HG02938 (cell line): ENCODE measurements around the gene NUP93.

Experiments used
- ATAC-seq: cut with Tn5 transposase; IDR thresholded peaks from one replicate; pipeline ENCODE4 v1.9.1; 2021; ENCODE audit warnings: mild to moderate bottlenecking, moderate library complexity; ENCODE audit not compliant: unreplicated experiment

The NUP93 gene

DNA sequence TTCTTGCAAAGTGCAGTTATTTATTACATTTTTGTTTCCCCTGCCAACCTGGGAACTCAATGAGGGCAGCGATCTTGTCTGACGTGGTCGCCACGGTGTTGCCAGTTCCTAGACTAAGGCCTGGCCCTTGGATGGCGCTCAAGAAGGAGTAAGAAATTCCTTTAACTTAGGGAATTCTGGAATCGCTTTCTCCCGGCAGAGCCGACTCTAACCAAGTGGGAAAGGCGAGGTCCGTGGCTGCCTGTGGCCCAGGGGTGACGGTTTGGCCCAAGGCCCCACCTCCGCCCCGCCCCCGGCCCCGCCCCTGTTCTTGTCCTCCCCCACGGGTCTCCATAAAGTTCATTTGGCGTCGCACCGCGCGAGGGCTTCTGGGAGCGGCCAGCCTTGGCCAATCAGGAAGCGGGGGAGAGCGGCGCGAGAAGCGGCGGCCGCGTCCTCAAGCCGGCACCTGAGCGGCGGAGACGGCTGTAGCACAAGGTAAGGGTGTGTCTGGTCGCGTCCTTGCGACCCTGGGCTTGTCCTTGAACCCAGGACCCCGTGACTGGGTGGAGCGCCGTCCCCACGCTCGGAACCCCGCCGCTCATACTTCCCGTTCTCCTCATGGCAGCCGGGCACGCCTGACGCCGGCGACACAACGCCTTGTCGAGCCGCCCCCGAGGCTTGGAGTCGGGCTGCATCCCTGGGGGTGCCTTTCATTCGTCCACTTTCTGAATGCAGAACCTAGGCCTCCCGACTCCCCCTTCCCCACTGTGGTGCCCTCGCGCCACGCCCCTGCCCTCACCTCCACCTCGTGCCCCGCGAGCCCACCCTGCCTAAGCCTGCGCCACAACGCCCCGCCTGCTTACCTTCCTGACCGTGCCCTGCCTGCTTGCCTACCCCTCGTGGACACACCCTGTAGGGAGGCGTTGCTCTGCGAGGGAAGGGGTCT, at the start of gene NUP93:
Gene NUP93, plus strand, starts transcription at position 395 of the 928 bp plus-strand sequence. CDS start 18,119 bp downstream, outside the sequence.
- peak; percentile 79 for ATAC-seq

DNA sequence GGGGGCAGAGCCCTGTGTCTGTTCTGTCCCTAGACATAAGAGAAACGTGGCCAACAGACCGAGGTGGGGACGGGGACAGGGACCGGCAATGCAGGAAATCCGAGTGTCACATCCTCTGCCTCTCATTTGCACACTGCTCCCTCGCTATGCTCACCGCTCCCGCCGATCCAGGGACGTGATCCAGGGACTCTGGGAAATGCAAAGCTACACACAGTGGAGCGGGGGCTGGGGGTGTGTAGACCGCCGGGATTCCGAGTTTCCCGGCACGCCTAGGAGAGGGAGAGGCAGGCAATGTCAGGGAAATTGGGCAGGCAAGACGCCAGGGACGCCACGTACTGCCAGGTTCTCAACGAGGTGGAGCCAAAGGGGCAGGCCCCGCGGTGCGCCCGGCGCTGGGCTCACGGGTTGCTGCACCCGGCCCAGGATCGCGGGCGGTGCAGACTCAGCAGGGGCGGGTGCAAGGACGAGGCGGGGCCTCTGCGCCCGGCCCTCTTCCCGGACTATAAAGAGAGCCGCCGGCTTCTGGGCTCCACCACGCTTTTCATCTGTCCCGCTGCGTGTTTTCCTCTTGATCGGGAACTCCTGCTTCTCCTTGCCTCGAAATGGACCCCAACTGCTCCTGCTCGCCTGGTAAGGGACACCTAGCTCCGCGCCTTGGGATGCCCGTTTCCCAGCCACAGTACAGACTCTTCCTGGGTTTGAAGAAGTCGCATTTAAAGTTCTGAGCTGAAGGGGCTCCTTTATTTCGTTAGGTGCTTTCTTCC, 47.8 kb upstream of the NUP93 start, which contains the start of gene MT1X:
Gene MT1X, plus strand, starts transcription at position 532 of the 764 bp plus-strand sequence. Its CDS starts 71 bp downstream, at position 603.
- peak; percentile 93 for ATAC-seq

DNA sequence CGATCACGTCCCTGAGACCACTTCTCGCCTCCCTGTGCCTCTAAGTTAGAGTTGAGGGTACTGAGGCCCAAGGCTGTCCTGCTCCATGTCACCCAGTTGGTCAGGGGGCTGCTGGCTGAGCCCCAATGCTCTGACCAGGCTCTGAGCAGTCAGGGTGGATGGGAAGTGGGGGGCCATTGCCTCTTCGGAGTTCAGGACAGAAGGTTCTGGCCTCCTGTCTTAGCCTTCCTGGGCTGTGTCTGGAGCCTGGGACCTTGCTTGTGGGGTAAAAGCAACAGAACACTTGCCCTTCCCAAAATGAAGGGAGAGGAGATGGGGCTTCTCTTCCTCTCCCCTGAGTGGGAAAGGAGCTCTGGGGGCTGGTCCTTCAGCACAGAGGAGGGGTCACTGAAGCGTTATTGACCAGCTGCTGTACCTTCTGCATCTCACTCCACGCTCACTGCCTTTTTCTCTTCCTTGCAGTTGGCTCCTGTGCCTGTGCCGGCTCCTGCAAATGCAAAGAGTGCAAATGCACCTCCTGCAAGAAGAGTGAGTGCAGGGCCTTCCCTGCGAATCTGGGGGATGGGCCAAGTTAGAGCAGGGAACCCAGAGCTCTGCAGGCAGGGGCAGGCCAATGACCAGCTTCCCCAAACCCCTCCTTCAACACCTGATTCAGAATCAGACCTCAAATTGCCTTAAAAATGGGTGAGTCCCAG, 47.1 kb upstream of the NUP93 start:
- peak; percentile 3 for ATAC-seq

DNA sequence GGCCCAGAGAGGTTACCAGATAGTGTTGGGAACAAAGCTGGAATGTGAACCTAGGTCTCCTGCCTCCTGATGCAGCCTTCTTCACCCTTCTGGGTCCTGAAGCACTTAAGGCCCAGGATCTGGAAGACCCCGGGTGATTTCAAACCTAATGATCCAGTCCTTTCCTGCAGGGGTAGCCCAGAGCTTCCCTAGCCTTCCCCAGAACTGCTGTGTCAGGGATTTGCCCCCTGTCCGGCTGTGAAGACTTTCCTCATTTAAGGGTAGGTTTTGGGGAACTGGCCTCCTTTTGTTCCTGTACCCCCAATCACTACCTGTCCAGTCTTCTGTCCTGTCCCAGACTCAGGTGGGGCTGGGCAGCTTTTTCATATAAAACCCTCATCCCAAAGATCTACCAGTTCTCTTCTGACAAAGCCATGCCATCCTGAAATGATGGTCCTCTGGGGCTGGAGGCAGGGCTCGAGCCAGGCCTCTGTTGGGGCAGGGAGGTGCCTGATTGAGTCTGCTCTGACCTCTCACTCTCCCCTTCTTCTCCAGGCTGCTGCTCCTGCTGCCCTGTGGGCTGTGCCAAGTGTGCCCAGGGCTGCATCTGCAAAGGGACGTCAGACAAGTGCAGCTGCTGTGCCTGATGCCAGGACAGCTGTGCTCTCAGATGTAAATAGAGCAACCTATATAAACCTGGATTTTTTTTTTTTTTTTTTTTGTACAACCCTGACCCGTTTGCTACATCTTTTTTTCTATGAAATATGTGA, 46.3 kb upstream of the NUP93 start:
- ATAC-seq, result no peak

DNA sequence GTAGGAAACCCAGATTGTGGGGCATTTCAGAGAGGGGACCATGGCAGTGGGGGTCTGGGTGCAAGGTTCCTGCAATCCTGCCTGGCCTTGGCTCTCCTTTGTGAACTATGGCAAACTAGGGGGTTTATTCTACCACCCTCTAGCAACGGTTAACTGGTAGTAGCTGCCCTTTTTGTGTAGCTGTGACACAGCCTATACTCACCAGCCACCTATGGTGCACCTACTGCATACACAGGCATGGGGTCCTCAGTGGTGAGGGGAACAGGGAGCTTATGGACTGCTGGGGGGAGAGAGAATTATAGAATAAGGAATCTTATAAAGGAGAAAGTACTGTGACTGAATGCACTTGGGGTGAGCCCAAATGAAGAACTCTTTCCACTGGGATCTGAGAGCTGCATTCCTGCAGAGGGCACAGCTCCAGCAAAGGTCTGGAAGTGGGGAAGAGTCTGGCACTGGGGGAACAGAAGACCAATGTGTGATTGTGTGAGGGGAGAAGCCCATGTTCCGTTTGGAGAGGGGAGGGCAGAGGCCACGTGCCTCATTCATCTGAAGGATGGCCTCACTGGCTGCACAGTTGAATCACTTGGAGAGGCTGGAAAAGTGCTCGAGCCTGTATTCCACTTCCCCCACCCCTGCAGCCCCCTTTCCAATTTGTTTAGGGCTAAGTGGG, 45.5 kb upstream of the NUP93 start:
- ATAC-seq, result no peak

DNA sequence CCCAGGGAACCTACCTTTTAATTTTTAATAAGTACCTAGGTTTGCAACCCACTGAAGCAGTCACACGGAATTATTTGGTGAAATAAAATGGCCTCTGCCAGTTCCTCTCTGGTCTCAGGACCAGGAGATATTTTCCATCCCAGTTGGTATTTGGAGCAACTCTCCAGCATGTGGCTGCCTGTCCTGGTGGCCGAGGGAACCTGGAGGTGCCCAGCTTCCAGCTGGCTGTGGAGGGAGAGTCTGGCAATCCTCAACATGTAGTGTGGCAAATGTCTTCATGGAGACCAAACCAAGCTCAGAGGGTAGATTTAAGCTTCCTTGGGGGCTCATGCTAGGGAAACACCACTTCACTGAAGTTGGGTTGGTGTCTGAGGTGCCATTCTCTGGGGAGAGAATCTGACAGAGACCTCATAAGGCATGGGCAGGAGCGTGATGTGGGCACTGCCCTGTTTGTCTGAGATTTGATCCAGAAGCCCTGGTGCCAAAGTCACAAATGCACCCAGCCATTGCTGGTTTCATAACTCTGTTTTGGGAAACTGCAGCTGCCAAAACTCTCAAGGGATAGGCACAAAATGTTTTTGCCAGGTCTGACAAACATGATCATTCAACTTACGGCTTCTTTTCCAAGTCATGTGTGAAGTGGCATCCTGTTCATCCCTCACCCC, 44.9 kb upstream of the NUP93 start:
- no peak for ATAC-seq

DNA sequence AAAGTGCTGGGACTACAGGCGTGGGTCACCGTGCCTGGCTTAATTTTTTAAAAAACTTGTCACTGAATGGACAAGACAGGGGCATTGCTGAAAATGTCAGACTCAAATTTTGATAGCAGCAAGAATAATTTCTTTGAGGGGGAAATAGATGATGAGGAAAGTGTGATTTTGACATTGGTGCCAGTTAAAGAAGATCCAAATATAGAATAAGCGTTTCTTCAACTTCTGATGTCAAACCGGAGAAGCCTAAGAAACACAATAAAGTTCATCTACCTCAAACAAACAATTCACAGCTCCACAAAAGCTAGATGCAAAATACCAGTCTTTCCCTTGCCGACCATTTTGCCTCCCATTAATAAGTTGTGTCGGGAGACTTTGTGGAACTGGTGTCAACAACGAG, 43.2 kb upstream of the NUP93 start:
- no peak for ATAC-seq

DNA sequence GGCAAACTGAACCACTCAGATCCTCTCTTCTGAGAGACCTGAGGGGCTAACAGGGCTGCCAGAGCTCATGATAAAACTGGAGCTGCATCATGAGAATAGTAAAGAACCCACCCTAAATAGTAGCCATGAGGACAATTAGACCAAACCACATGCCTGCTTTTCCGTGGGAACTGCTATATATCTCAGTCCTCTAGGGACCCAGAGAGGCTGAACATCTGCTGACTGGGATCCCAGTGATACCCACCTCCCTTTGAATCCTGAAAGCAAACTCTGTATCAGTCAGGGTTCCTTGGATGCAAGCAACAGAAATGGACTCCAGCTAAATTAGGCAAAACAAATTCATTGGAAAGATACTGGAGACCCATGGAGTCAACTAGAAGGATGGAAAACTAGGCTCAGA, 41.2 kb upstream of the NUP93 start:
- ATAC-seq, result no peak

DNA sequence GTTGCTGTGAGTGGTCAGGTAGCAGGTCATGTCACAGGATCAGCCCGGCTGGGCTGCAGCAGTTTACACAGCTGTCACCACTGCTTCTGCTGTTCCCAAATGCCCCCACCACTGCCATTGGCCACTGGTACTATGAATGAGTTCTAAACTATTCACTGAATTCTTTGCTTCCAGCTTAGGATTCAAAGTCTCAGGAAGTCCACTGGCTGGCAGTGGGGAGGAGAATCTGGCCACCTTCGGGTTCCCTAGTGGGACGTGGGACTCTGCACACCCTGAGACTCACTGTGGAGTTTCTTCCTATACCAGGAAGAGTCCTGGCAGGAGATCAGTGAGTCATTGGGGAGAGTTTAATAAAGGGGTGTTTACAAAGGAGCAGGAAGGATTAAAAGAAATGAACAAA, 40.8 kb upstream of the NUP93 start:
- ATAC-seq, result no peak

DNA sequence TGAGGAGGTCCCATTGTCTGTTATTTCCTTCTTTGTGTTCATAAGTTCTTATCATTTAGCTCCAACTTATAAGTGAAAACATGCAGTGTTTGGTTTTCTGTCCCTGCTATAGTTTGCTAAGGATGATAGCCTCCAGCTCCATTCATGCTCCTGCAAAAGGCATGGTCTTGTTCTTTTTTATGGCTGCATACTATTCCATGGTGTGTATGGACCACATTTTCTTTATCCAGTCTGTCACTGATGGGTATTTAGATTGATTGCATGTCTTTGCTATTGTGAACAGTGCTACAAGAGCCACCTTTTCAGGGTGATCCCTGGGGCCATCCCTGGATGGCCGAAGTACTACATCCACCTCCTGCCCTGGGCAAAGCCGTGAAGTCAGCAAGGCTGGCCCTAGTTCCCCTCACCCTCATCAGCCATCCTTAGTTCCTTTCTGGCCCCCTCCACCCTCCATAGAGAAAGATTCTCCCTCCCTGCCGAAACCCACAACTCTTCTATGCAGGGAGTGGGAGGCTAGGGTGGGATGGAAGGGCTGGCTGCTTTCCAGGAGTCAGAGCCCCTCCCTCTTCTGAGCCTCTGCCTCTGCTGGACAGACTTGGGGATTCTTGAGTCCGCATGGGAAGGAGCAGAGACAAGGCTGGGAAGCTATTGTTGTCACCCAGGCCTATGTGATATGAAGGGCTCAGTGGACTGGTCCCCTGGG, 39.4 kb upstream of the NUP93 start:
- no peak for ATAC-seq

DNA sequence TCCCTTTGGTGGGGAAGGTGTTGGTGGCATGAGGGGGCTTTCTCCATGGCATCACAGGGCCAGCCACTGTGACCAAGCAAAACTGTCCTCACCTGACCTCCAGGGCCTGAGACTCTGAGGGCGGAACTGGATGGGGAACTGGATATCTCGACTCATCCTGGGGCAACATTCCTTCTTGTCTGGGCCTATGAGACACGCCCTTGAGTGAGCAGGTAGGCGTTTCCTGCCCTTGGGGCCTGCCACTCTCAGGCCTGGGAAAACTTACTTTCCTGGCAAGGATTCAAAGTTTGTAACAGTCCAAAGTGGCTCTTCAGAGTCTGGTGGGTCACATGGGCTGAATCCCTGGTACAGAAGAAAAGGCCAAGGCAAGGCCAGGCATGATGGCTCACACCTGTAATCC, 38.0 kb upstream of the NUP93 start:
- no peak for ATAC-seq

DNA sequence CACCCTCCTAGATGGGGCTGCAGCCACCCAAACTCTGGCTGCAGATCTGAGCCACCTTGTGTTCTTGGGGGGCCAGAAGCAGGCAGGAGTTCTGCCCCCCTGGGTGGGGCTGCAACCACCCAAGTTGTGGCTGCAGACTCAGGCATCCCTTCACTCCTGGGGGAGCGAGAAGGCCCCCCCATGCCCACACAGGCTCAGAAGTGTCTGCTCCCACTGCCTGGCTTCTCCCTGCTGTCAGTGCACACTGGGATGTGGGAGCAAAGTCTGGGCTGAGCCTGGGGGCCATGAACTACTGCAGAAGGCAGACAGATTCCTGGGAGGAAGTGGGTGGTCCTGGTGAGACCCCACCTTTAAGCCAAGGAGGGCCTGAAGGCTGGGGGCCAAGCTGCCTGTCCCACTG, 34.7 kb upstream of the NUP93 start:
- ATAC-seq, result no peak

DNA sequence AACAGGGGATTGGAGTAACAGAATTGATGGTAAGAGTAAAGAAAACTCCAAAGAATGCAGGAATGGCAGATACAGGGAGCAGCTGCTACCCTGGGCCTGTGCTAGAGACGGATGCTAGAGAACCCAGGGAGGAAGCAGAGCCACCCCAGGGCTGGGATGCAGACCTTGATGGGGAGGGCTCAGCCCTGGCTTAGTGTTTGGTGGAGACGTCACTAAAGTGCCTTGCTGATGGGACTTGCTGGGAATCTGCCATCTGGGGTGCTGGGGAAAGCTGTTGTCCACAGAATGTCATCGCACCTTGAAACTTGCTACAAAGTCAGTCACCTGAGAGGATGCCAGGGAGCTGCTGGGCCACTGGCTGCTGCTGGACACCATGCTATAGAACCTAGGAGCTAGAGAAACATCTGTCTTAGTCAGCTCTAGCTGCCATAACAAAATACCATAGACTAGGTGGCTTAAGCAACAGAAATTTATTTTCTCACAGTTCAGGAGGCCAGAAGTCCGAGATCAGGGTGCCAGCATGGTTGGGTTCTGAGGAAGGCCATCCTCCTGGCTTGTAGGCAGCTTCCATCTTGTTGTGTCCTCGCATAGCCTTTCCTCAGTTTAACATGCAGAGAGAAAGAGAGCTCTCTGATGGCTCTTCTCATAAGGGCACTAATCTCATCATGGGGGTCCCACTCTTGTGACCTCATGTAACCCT, 32.3 kb upstream of the NUP93 start:
- no peak for ATAC-seq

DNA sequence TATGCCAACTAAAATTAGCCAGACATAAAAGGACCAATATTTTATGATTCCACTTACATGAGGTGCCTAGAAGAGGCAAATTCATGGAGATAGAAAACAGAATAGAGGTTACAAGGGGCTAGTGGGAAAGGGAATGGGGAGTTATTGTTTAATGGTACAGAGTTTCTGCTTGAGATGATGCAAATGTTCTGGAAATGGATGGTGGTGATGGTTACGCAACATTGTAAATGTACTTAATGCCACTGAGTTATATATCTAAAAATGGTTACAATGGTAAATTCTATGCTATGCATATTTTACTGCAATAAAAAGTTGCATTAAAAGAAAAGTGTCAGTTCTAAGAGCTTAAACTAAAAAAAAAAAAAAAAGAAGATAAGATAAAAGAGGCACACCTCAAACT, 29.7 kb upstream of the NUP93 start:
- ATAC-seq, result no peak

DNA sequence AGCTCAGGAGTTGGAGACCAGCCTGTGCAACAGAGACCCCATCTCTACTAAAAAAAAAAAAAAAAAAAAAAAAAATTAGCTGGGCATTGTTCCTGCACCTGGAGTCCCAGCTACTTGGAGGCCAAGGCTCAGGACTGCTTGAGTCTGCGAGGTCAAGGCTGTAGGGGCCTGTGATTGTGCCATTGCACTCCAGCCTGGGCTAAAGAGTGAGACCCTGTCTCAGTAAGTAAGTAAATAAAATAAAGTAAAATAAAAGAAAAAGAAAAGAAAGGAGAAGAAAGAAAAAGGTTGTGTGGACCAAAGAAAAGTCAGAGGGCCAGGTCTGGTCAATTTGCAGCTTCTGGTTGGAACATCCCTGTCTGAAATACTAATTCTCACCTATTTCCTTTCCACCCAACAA, 29.3 kb upstream of the NUP93 start:
- ATAC-seq, result no peak

DNA sequence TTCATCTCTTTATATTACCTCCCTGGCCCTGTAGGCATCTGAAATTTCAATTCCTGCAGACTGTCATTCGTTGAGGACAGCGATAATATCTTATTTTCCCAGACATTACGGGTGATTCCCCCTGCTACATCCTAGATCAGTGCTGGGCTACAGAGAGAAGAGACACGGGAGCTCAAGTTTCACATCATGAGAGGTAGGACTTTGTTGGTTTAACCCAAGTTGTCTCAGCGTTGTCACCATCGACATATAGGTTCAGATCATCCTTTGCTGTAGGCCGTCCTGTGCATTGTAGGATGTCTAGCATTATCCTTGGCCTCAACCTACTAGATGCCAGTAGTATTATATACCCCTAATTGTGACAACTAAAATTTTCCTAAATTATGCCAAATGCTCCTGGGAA, 28.4 kb upstream of the NUP93 start:
- ATAC-seq, result no peak

DNA sequence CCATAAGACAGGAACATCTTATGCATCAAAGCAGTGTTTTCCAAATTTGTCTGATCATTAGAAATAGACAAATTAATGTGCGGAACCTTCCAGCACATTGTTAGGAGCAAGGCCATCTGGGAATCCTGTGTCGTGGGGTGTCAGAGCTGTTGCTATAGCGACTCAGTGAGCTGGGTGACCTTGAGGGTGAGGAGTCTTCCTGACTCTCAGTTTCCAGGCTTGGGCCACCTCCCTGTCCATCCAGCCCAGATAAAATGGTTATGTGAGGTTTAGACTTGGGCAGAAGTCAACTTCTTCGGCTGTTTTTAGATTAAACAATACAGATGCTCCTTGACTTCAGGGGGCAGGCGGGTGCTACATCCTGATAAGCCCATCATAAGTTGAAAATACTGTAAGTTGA, 27.1 kb upstream of the NUP93 start:
- no peak for ATAC-seq
